BJ (cell line): ENCODE data around the gene GAS2L1. TPM values are rescaled to one million over a fixed set of nuclear protein-coding genes. Genes with fewer than 3 reads are reported as not detected.
A peak's percentile ranks its signal among the peaks of the same experiment; 100 is the strongest.

Experiments used
- CTCF ChIA-PET: fragments of 350-600 bp; formaldehyde crosslinking; extraction: SDS; loops from one replicate; lab custom pipeline; 2021; ENCODE audit warnings: antibody characterized with exemption, inconsistent platforms; lab: Yijun Ruan, JAX
- POLR2A ChIA-PET: fragments of 300-600 bp; sonication (Branson Sonifier 250); formaldehyde crosslinking; extraction: SDS; loops from one replicate; lab custom pipeline; 2021; ENCODE audit warnings: antibody characterized with exemption; lab: Charles Lee
- DNase-seq: peaks from one replicate; pipeline ENCODE4 v3.0.0-alpha.2; 2011; ENCODE audit warnings: low read depth
- H3K27me3 ChIP-seq: 2 replicates; pipeline ENCODE4 v1.6.0; 2011; ENCODE audit warnings: low read length; ENCODE audit not compliant: control insufficient read depth, insufficient read depth
- H3K36me3 ChIP-seq: 2 replicates; pipeline ENCODE4 v1.5.1; 2011; ENCODE audit warnings: low read length; ENCODE audit not compliant: control insufficient read depth, insufficient read depth
- H3K4me3 ChIP-seq: 2 replicates; pipeline ENCODE4 v1.5.1; 2011; ENCODE audit warnings: low read depth, mild to moderate bottlenecking, control low read depth, low read length
- polyA plus RNA-seq: library from polyadenylated mRNA; depleted of rRNA; stranded (reverse); fragments of >200 nt; gene quantifications from 2 replicates; pipeline ENCODE4 v1.2.3, GENCODE V29; 2011; rRNA removed
- small RNA-seq: library from RNA; depleted of rRNA; stranded (forward); fragments of <200 nt; gene quantifications from one replicate; pipeline ENCODE3, GENCODE V24; 2012; ENCODE audit warnings: low replicate concordance, low read depth; ENCODE audit not compliant: insufficient read length
- TF ChIP-seq, protein P1 (sequence below): IDR thresholded peaks from 2 replicates; pipeline ENCODE4 v1.5.1; 2011; ENCODE audit warnings: low read depth, mild to moderate bottlenecking, control low read depth, inconsistent platforms, low read length, moderate library complexity; ENCODE audit not compliant: insufficient read depth

The GAS2L1 gene
- polyA plus RNA-seq, 1 experiment, result 17.0 TPM

DNA sequence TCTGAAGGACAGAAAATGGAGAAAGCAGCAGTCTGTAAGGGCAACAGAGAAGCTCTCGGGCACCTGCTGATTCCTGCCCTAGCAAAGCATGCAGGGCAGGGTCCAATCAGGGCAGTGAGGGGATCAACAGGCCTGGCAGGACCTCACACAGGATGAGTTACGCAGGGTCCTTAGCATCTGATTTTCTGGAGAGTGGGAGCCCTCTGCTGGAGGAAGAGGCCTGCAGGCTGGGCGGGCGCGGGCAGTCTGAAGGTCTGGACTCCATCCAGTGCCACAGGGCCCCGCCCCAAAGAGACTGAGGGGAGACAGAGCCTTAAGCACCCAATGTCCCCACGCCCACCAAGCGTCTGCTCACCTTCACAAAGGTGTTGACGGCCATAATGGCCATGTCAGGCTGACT lies 53.0 kb downstream of the GAS2L1 start:
- CTCF ChIA-PET, result interaction anchor here (0.8 to 5.5 kb wide), 19 partner anchors 8 to 88 kb away, joined by 3 to 69 read pairs (median 4); partner anchors contain the start of genes AP1B1 and GAS2L1
- POLR2A ChIA-PET, result no interaction called here

More for the DNA sequence above, 53.0 kb downstream of the GAS2L1 start:
- TF ChIP-seq, protein P1, sequence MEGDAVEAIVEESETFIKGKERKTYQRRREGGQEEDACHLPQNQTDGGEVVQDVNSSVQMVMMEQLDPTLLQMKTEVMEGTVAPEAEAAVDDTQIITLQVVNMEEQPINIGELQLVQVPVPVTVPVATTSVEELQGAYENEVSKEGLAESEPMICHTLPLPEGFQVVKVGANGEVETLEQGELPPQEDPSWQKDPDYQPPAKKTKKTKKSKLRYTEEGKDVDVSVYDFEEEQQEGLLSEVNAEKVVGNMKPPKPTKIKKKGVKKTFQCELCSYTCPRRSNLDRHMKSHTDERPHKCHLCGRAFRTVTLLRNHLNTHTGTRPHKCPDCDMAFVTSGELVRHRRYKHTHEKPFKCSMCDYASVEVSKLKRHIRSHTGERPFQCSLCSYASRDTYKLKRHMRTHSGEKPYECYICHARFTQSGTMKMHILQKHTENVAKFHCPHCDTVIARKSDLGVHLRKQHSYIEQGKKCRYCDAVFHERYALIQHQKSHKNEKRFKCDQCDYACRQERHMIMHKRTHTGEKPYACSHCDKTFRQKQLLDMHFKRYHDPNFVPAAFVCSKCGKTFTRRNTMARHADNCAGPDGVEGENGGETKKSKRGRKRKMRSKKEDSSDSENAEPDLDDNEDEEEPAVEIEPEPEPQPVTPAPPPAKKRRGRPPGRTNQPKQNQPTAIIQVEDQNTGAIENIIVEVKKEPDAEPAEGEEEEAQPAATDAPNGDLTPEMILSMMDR, result peak; percentile 91
- Histone ChIP-seq H3K36me3 (peaks cover 11% of the 10 kb centered on the region), H3K27me3 (no peaks in the 10 kb centered on the region), H3K4me3 (no peak overlapping the region)
- DNase-seq, result no peak

Small RNA genes lying within 50 kb of the gene (small RNA-seq; reads per million reads assigned to genes)
- not detected for gene MIR3653

Other genes with a start within 250 kb of the GAS2L1 start
- not detected in 2 replicates for gene C22orf31, start 244.8 kb upstream of the GAS2L1 start, polyA plus RNA-seq
- gene KREMEN1, start 233.6 kb upstream of the GAS2L1 start, polyA plus RNA-seq, result 1.6 and 2.1 TPM in 2 replicates
- gene EMID1, start 100.8 kb upstream of the GAS2L1 start, polyA plus RNA-seq, result 0.05 and 0.13 TPM in 2 replicates
- gene RHBDD3, start 38.7 kb upstream of the GAS2L1 start, polyA plus RNA-seq, result 9.1 and 15.6 TPM in 2 replicates
- 134 and 206 TPM in 2 replicates for gene EWSR1, start 38.4 kb upstream of the GAS2L1 start, polyA plus RNA-seq
- gene RASL10A, start 9.0 kb downstream of the GAS2L1 start, polyA plus RNA-seq, result 0.16 TPM in 1 of 2 replicates, not detected in the other
- gene AP1B1, start 81.9 kb downstream of the GAS2L1 start, polyA plus RNA-seq, result 40.1 and 75.0 TPM in 2 replicates
- gene RFPL1, start 131.9 kb downstream of the GAS2L1 start, polyA plus RNA-seq, result not detected in 2 replicates
- 0.94 and 1.2 TPM in 2 replicates for gene NEFH, start 173.6 kb downstream of the GAS2L1 start, polyA plus RNA-seq
- gene THOC5, start 247.1 kb downstream of the GAS2L1 start, polyA plus RNA-seq, result 89.1 and 119 TPM in 2 replicates